Duodenal mucosa (tissue), 2 donors: ENCODE data around the gene PDS5A.
A peak's percentile ranks its signal among the peaks of the same experiment; 100 is the strongest.

Experiments
- H3K27ac ChIP-seq: one replicate; pipeline ENCODE4 v1.7.0; 2013; ENCODE audit warnings: low read depth, low read length
- H3K27me3 ChIP-seq, 2 donors: one replicate each; pipeline ENCODE4 v1.7.0; 2013; ENCODE audit warnings: low read length in 2 of 2, control low read depth in 1 of 2; ENCODE audit not compliant: insufficient read depth in 2 of 2, control insufficient read depth in 1 of 2
- H3K36me3 ChIP-seq, 2 donors: one replicate each; pipeline ENCODE4 v1.7.0; 2013; ENCODE audit warnings: low read length in 2 of 2, control low read depth in 1 of 2; ENCODE audit not compliant: insufficient read depth in 2 of 2, control insufficient read depth in 1 of 2
- H3K4me1 ChIP-seq, 2 donors: one replicate each; pipeline ENCODE4 v1.7.0; 2013; ENCODE audit warnings: low read length in 2 of 2, control low read depth in 1 of 2; ENCODE audit not compliant: insufficient read depth in 2 of 2, control insufficient read depth in 1 of 2
- H3K4me3 ChIP-seq, 2 donors: one replicate each; pipeline ENCODE4 v1.7.0; 2013; ENCODE audit warnings: low read length in 2 of 2, low read depth in 1 of 2
- H3K9ac ChIP-seq, 2 donors: one replicate each; pipeline ENCODE4 v1.7.0; 2013; ENCODE audit warnings: low read length in 2 of 2, low read depth in 1 of 2
- H3K9me3 ChIP-seq, 2 donors: one replicate each; pipeline ENCODE4 v1.7.0; 2013; ENCODE audit warnings: low read length in 2 of 2, control low read depth in 1 of 2; ENCODE audit not compliant: control insufficient read depth in 1 of 2

PDS5A gene

GRCh38 chr4:39937683-39938268 lies 39.9 kb downstream of the PDS5A start:
- peaks cover 16 to 18% of the 10 kb centered on the region in 2 donors for H3K4me1 ChIP-seq
- H3K36me3 ChIP-seq: no peaks in the 10 kb centered on the region
- no peak overlapping the region for H3K27ac ChIP-seq
- no peak overlapping the region for H3K4me3 ChIP-seq
- H3K27me3 ChIP-seq: no peaks in the 10 kb centered on the region
- no peaks in the 10 kb centered on the region for H3K9me3 ChIP-seq
- H3K9ac ChIP-seq: no peak overlapping the region

- H3K4me3 ChIP-seq: no peak overlapping the region
- H3K27me3 ChIP-seq: no peaks in the 10 kb centered on the region
- H3K27ac ChIP-seq: no peak overlapping the region
- no peaks in the 10 kb centered on the region for H3K36me3 ChIP-seq
- H3K4me1 ChIP-seq: peaks cover 16 to 21% of the 10 kb centered on the region in 2 donors
- no peak overlapping the region for H3K9ac ChIP-seq
- no peaks in the 10 kb centered on the region for H3K9me3 ChIP-seq
Observed at GRCh38 chr4:39936565-39937418, 40.9 kb downstream of the PDS5A start.

- H3K9ac ChIP-seq: no peak overlapping the region
- peaks cover 19 to 28% of the 10 kb centered on the region in 2 donors for H3K4me1 ChIP-seq
- no peaks in the 10 kb centered on the region for H3K27me3 ChIP-seq
- H3K36me3 ChIP-seq: no peaks in the 10 kb centered on the region
- H3K27ac ChIP-seq: no peak overlapping the region
- H3K4me3 ChIP-seq: peak overlapping the region in 1 of 2 donors; percentile 52
- no peaks in the 10 kb centered on the region for H3K9me3 ChIP-seq
Observed at GRCh38 chr4:39933671-39934590, 43.8 kb downstream of the PDS5A start.

- H3K4me3 ChIP-seq: peak overlapping the region in 1 of 2 donors; percentile 52
- no peaks in the 10 kb centered on the region for H3K27me3 ChIP-seq
- H3K36me3 ChIP-seq: no peaks in the 10 kb centered on the region
- H3K4me1 ChIP-seq: peaks cover 19 to 28% of the 10 kb centered on the region in 2 donors
- H3K9me3 ChIP-seq: no peaks in the 10 kb centered on the region
- no peak overlapping the region for H3K9ac ChIP-seq
- no peak overlapping the region for H3K27ac ChIP-seq
Observed at GRCh38 chr4:39932776-39933402, 44.8 kb downstream of the PDS5A start.

GRCh38 chr4:39931441-39931901 lies 46.2 kb downstream of the PDS5A start:
- no peak overlapping the region for H3K9ac ChIP-seq
- H3K9me3 ChIP-seq: no peaks in the 10 kb centered on the region
- no peaks in the 10 kb centered on the region for H3K27me3 ChIP-seq
- no peak overlapping the region for H3K4me3 ChIP-seq
- H3K27ac ChIP-seq: no peak overlapping the region
- H3K36me3 ChIP-seq: peaks cover 0 to 3% of the 10 kb centered on the region in 2 donors
- H3K4me1 ChIP-seq: peaks cover 19 to 28% of the 10 kb centered on the region in 2 donors

GRCh38 chr4:39928538-39928937 lies 49.2 kb downstream of the PDS5A start:
- H3K36me3 ChIP-seq: peaks cover 3 to 5% of the 10 kb centered on the region in 2 donors
- H3K27ac ChIP-seq: no peak overlapping the region
- H3K9me3 ChIP-seq: no peaks in the 10 kb centered on the region
- no peaks in the 10 kb centered on the region for H3K27me3 ChIP-seq
- no peak overlapping the region for H3K9ac ChIP-seq
- H3K4me1 ChIP-seq: peaks cover 12 to 21% of the 10 kb centered on the region in 2 donors
- no peak overlapping the region for H3K4me3 ChIP-seq

- Histone ChIP-seq H3K4me1 (no peaks in the 10 kb centered on the region), H3K9me3 (no peaks in the 10 kb centered on the region), H3K27ac (no peak overlapping the region), H3K36me3 (peaks cover 5 to 7% of the 10 kb centered on the region in 2 donors), H3K27me3 (no peaks in the 10 kb centered on the region), H3K9ac (no peak overlapping the region), H3K4me3 (no peak overlapping the region)
Observed at GRCh38 chr4:39924014-39924413, 53.7 kb downstream of the PDS5A start.

- no peaks in the 10 kb centered on the region for H3K4me1 ChIP-seq
- no peak overlapping the region for H3K27ac ChIP-seq
- H3K4me3 ChIP-seq: no peak overlapping the region
Observed at GRCh38 chr4:39922399-39922798, 55.3 kb downstream of the PDS5A start.

GRCh38 chr4:39913471-39913870 lies 64.2 kb downstream of the PDS5A start:
- Histone ChIP-seq H3K27ac (no peak overlapping the region), H3K4me3 (no peak overlapping the region), H3K9me3 (no peaks in the 10 kb centered on the region), H3K9ac (no peak overlapping the region), H3K4me1 (no peaks in the 10 kb centered on the region), H3K27me3 (no peaks in the 10 kb centered on the region), H3K36me3 (peaks cover 7 to 38% of the 10 kb centered on the region in 2 donors)

More at GRCh38 chr4:39922399-39922798, 55.3 kb downstream of the PDS5A start:
- H3K27me3 ChIP-seq: no peaks in the 10 kb centered on the region
- H3K9ac ChIP-seq: no peak overlapping the region
- H3K9me3 ChIP-seq: no peaks in the 10 kb centered on the region
- peaks cover 5 to 11% of the 10 kb centered on the region in 2 donors for H3K36me3 ChIP-seq
